ENCODE results near the gene RAB2B. TPM values are rescaled to one million over a fixed set of nuclear protein-coding genes. Genes with fewer than 3 reads are reported as not detected.

Gene RAB2B
- total RNA-seq, 3 donors from 2014 or later (not counting 1 experiment from before 2014, with no cell fraction given) = 43.3 to 64.7 (median 50.9) TPM

DNA sequence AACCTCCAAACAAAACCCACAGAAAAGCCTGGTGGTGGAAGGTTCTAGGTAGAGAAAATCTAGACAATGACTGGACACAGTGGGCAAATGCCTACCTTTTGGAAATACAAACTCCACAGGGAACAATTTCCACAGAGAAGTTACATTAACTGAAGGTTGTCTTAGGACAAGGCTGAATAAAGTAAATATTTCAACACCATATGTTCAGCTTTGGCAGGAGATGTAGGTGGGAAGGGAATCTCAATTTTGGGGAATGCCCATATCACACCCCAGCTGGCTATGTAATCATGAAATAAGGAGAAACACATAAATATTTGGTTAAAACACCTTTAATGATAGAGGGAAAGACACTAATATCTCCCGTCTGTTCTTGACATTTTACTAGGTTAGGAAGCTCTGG is 44.0 kb upstream of the RAB2B start:
- intact Hi-C loops (cut with micrococcal nuclease) = no loop called here
- no peak overlapping the region for H3K27ac Mint-ChIP-seq
- DNase-seq (no peak), ATAC-seq (no peak)
- H3K27me3 Mint-ChIP-seq (ENCODE audit: low read depth in 2 of 2) = peaks cover 0 to 5% of the 10 kb centered on the region in 2 donors
- H3K27me3 ChIP-seq (ENCODE audit: control insufficient read depth, insufficient read depth, low read length) = no peaks in the 10 kb centered on the region
- TF ChIP-seq, protein P1, sequence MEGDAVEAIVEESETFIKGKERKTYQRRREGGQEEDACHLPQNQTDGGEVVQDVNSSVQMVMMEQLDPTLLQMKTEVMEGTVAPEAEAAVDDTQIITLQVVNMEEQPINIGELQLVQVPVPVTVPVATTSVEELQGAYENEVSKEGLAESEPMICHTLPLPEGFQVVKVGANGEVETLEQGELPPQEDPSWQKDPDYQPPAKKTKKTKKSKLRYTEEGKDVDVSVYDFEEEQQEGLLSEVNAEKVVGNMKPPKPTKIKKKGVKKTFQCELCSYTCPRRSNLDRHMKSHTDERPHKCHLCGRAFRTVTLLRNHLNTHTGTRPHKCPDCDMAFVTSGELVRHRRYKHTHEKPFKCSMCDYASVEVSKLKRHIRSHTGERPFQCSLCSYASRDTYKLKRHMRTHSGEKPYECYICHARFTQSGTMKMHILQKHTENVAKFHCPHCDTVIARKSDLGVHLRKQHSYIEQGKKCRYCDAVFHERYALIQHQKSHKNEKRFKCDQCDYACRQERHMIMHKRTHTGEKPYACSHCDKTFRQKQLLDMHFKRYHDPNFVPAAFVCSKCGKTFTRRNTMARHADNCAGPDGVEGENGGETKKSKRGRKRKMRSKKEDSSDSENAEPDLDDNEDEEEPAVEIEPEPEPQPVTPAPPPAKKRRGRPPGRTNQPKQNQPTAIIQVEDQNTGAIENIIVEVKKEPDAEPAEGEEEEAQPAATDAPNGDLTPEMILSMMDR (IDR thresholded peaks at IDR 0.05) = no peak
- H3K4me3 ChIP-seq (ENCODE audit: low read length) = no peak overlapping the region
- H3K4me3 Mint-ChIP-seq = no peak overlapping the region
- peaks cover 5% of the 10 kb centered on the region for H3K4me1 ChIP-seq (ENCODE audit: control insufficient read depth, insufficient read depth, low read length)
- no peaks in the 10 kb centered on the region for H3K9me3 ChIP-seq (ENCODE audit: control insufficient read depth, insufficient read depth, low read length)
- H3K27ac ChIP-seq (ENCODE audit: low read length) = no peak overlapping the region
- no peaks in the 10 kb centered on the region for H3K9me3 Mint-ChIP-seq
- 100% methylated on average over 1 of the region's 1 CpG for WGBS (ENCODE audit: insufficient coverage)
- peaks cover 5% of the 10 kb centered on the region in 2 donors for H3K4me1 Mint-ChIP-seq
- H3K36me3 Mint-ChIP-seq = no peaks in the 10 kb centered on the region
- no peaks in the 10 kb centered on the region for H3K36me3 ChIP-seq (ENCODE audit: control insufficient read depth, insufficient read depth, low read length)

DNA sequence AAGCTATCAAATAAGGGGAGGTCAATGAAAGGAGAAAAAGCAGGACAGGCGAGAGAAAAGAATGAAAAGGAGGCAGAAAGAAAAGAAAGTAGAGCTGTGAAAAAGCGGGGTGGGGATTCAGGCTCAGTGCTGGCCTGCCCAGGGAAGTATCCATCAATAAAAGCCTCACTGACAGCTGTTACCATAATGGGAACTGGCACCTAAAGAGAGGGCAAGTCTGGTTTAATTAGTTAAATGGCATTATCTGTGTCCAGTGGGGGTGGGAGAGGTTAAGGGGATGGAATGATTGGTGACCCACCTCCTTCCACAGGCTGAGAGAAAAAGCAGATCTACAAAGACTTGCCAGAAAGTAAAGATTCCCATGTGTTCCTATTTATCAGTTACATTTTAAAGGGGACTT is 42.0 kb upstream of the RAB2B start:
- ATAC-seq = no peak
- no peak overlapping the region for H3K4me3 ChIP-seq (ENCODE audit: low read length)
- H3K9me3 Mint-ChIP-seq = no peaks in the 10 kb centered on the region
- no peaks in the 10 kb centered on the region for H3K4me1 Mint-ChIP-seq
- TF ChIP-seq, protein P1 (IDR thresholded peaks at IDR 0.05) = no peak
- no peak overlapping the region for H3K27ac Mint-ChIP-seq
- no peak overlapping the region for H3K4me3 Mint-ChIP-seq
- H3K27me3 Mint-ChIP-seq (ENCODE audit: low read depth in 2 of 2) = peaks cover 0 to 5% of the 10 kb centered on the region in 2 donors
- no peaks in the 10 kb centered on the region for H3K4me1 ChIP-seq (ENCODE audit: control insufficient read depth, insufficient read depth, low read length)
- H3K27ac ChIP-seq (ENCODE audit: low read length) = no peak overlapping the region
- H3K36me3 Mint-ChIP-seq = no peaks in the 10 kb centered on the region
- WGBS (ENCODE audit: insufficient coverage) = 91% methylated on average over 2 of the region's 2 CpGs
- no peak for DNase-seq
- no peaks in the 10 kb centered on the region for H3K9me3 ChIP-seq (ENCODE audit: control insufficient read depth, insufficient read depth, low read length)
- H3K27me3 ChIP-seq (ENCODE audit: control insufficient read depth, insufficient read depth, low read length) = no peaks in the 10 kb centered on the region
- intact Hi-C loops (cut with micrococcal nuclease) = no loop called here
- no peaks in the 10 kb centered on the region for H3K36me3 ChIP-seq (ENCODE audit: control insufficient read depth, insufficient read depth, low read length)

DNA sequence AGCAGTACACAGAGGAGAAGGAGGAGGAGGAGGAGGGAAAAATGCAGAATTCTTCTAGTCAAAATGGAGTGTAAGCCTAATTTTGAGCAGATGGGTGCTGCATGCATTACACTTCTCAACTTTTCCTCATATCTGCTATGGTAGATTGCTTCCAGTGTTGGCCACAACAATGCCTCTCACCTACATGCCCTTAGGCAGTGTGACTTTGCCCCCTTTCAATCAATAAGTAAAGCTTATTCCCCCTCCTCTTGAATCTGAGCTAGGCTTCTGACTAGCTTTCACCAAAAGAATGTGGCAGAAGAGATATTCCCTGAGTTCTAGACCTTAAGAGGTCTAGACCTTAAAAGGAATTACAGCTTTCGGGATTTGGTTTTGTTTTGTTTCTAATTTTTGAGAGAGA is 37.6 kb upstream of the RAB2B start:
- H3K27ac Mint-ChIP-seq = no peak overlapping the region
- H3K9me3 ChIP-seq (ENCODE audit: control insufficient read depth, insufficient read depth, low read length) = no peaks in the 10 kb centered on the region
- H3K27me3 Mint-ChIP-seq (ENCODE audit: low read depth in 2 of 2) = peaks cover 0 to 5% of the 10 kb centered on the region in 2 donors
- no peaks in the 10 kb centered on the region for H3K36me3 ChIP-seq (ENCODE audit: control insufficient read depth, insufficient read depth, low read length)
- peaks cover 0 to 2% of the 10 kb centered on the region in 2 donors for H3K9me3 Mint-ChIP-seq
- peaks cover 20 to 23% of the 10 kb centered on the region in 2 donors for H3K4me1 Mint-ChIP-seq
- H3K27ac ChIP-seq (ENCODE audit: low read length) = no peak overlapping the region
- TF ChIP-seq, protein P1 (IDR thresholded peaks at IDR 0.05) = no peak
- WGBS (ENCODE audit: insufficient coverage) = 100% methylated on average over 1 of the region's 1 CpG
- H3K27me3 ChIP-seq (ENCODE audit: control insufficient read depth, insufficient read depth, low read length) = no peaks in the 10 kb centered on the region
- intact Hi-C loops (cut with micrococcal nuclease) = no loop called here
- no peak overlapping the region for H3K4me3 Mint-ChIP-seq
- H3K4me3 ChIP-seq (ENCODE audit: low read length) = no peak overlapping the region
- DNase-seq = no peak
- ATAC-seq = no peak
- peaks cover 14% of the 10 kb centered on the region for H3K4me1 ChIP-seq (ENCODE audit: control insufficient read depth, insufficient read depth, low read length)
- H3K36me3 Mint-ChIP-seq = no peaks in the 10 kb centered on the region
